Ishikawa (cell line): ENCODE measurements around the gene RABGAP1L.

Experiments used
- CEBPB ChIP-seq: IDR thresholded peaks from 2 replicates; pipeline ENCODE4 v1.6.1; 2012
- CREB1 ChIP-seq: IDR thresholded peaks from 2 replicates; pipeline ENCODE4 v1.6.1; 2012; ENCODE audit warnings: low read depth
- EGR1 ChIP-seq: IDR thresholded peaks from 2 replicates; pipeline ENCODE4 v1.6.1; 2012
- EP300 ChIP-seq: IDR thresholded peaks from 2 replicates; pipeline ENCODE4 v1.6.1; 2012; ENCODE audit warnings: borderline replicate concordance
- FOXM1 ChIP-seq: IDR thresholded peaks from 2 replicates; pipeline ENCODE4 v1.6.1; 2012; ENCODE audit warnings: low read depth, borderline replicate concordance
- MAX ChIP-seq: IDR thresholded peaks from 2 replicates; pipeline ENCODE4 v1.6.1; 2012
- NFIC ChIP-seq: IDR thresholded peaks from 2 replicates; pipeline ENCODE4 v1.6.1; 2012
- RAD21 ChIP-seq: IDR thresholded peaks from 2 replicates; pipeline ENCODE4 v1.6.1; 2012; ENCODE audit warnings: low read depth
- REST ChIP-seq: IDR thresholded peaks from 2 replicates; pipeline ENCODE4 v1.6.1; 2012; ENCODE audit warnings: low read depth, mild to moderate bottlenecking
- TAF1 ChIP-seq: IDR thresholded peaks from 2 replicates; pipeline ENCODE4 v1.6.1; 2012; ENCODE audit warnings: low read depth, mild to moderate bottlenecking
- TCF12 ChIP-seq: IDR thresholded peaks from 2 replicates; pipeline ENCODE4 v1.6.1; 2012; ENCODE audit warnings: low read depth
- TEAD4 ChIP-seq: IDR thresholded peaks from 2 replicates; pipeline ENCODE4 v1.6.1; 2012
- USF1 ChIP-seq: IDR thresholded peaks from 2 replicates; pipeline ENCODE4 v1.6.1; 2012
- YY1 ChIP-seq: IDR thresholded peaks from 2 replicates; pipeline ENCODE4 v1.6.1; 2012; ENCODE audit warnings: low read depth
- ZBTB7A ChIP-seq: IDR thresholded peaks from 2 replicates; pipeline ENCODE4 v1.6.1; 2012; ENCODE audit warnings: low read depth

RABGAP1L gene

GRCh38 chr1:174358786-174359453 is 199.6 kb downstream of the RABGAP1L start:
- TF ChIP-seq CREB1 = no peak
- no peak for TF ChIP-seq CEBPB
- no peak for TF ChIP-seq REST
- TF ChIP-seq MAX = no peak
- no peak for TF ChIP-seq FOXM1
- TF ChIP-seq EP300 = no peak
- TF ChIP-seq USF1 = no peak
- no peak for TF ChIP-seq TAF1
- TF ChIP-seq NFIC = no peak; the same call in 1 of the 2 replicates

DNA sequence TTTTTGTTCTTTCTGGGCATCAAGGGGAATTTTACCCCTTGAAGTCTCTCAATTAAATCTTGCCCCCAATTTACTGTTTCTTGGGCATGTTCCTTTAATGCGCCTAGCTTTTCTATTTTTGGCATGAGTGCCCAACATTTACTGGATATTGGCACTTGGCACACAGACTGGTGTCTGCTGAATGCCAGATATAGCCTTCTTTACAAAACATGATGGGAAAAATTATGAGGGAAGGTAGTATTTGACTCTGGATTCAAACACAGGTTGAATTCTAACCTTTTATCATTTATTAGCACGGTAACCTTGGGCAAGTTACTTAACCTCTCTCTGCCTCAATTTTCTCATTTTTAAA is 200.1 kb downstream of the RABGAP1L start:
- TF ChIP-seq EGR1 (no peak), RAD21 (no peak), TAF1 (no peak), NFIC (no peak), ZBTB7A (no peak), FOXM1 (no peak), TEAD4 (no peak), TCF12 (no peak), REST (no peak), CREB1 (no peak), EP300 (no peak), USF1 (no peak), YY1 (no peak)

GRCh38 chr1:174364996-174365736 is 205.8 kb downstream of the RABGAP1L start:
- TF ChIP-seq RAD21 (no peak), EP300 (no peak), TCF12 (no peak), ZBTB7A (no peak), YY1 (no peak), CREB1 (no peak), REST (no peak), FOXM1 (no peak)

GRCh38 chr1:174366946-174367345 is 207.6 kb downstream of the RABGAP1L start:
- no peak for TF ChIP-seq MAX
- no peak for TF ChIP-seq REST
- no peak for TF ChIP-seq CEBPB
- no peak for TF ChIP-seq EGR1
- no peak for TF ChIP-seq TAF1
- TF ChIP-seq USF1 = no peak
- TF ChIP-seq TCF12 = no peak
- no peak for TF ChIP-seq NFIC
- no peak for TF ChIP-seq CREB1
- TF ChIP-seq FOXM1 = no peak
- no peak for TF ChIP-seq EP300
- no peak for TF ChIP-seq ZBTB7A
- TF ChIP-seq YY1 = no peak
- TF ChIP-seq RAD21 = no peak
- TF ChIP-seq TEAD4 = no peak
